Mucosa of descending colon (tissue), 3 donors: ENCODE data around the gene PKD2. TPM values are rescaled to one million over a fixed set of nuclear protein-coding genes. Genes with fewer than 3 reads are reported as not detected.

Source experiments
- ATAC-seq: fragments of 200-7000 bp; cut with Tn5 transposase; one replicate; pipeline ENCODE4 v1.9.1; 2020; ENCODE audit warnings: mild to moderate bottlenecking, moderate library complexity
- DNase-seq, 3 donors: peaks; one replicate each; pipeline ENCODE4 v3.0.0-alpha.2; 2020
- H3K36me3 ChIP-seq: fragments of 200-600 bp; one replicate; pipeline ENCODE4 v1.8.0; 2021; ENCODE audit warnings: low read depth, mild to moderate bottlenecking
- H3K4me1 ChIP-seq: fragments of 200-600 bp; one replicate; pipeline ENCODE4 v1.8.0; 2021; ENCODE audit warnings: low read depth, mild to moderate bottlenecking
- H3K4me3 ChIP-seq: fragments of 200-600 bp; one replicate; pipeline ENCODE4 v1.8.0; 2021; ENCODE audit warnings: mild to moderate bottlenecking
- H3K9me3 ChIP-seq: fragments of 200-600 bp; one replicate; pipeline ENCODE4 v1.8.0; 2021; ENCODE audit warnings: mild to moderate bottlenecking
- CTCF ChIP-seq: fragments of 200-600 bp; IDR thresholded peaks from one replicate; pipeline ENCODE4 v1.8.0; 2022; ENCODE audit warnings: antibody characterized with exemption, mild to moderate bottlenecking
- intact Hi-C, 2 donors: fragments of 100-400 bp; cut with DNase I in 1 of 2; cut with micrococcal nuclease in 1 of 2; formaldehyde crosslinking; loops; one replicate each; pipeline versions ENCODE4 v1.11.0 to v1.11.1; 2022; cut with DNase I, micrococcal nuclease
- total RNA-seq, 3 donors: library from RNA; stranded (reverse); fragmentation: NEBNext Ultra II Directional in 2 of 3; extraction: Animal tissue kit (Norgen Biotek cat#: 25700) in 2 of 3; gene quantifications; one replicate each; pipeline versions ENCODE4 v1.2.1 to v1.2.4, GENCODE V29; 2021 to 2023
- donor health status: DM: no; HTN: no; CAD: no; lungs with moderate emphysema.
- donor health status: DM: no; HTN: no; CAD: no.
- donor health status: DM: no; HTN: yes; CAD: no.

The PKD2 gene
- total RNA-seq, 3 donors from 2014 or later = 7.0 to 53.3 (median 7.4) TPM

GRCh38 chr4:88059766-88060165 lies 52.3 kb downstream of the PKD2 start:
- Histone ChIP-seq H3K4me3 (no peak overlapping the region), H3K9me3 (no peaks in the 10 kb centered on the region), H3K4me1 (peaks cover 4% of the 10 kb centered on the region), H3K36me3 (no peaks in the 10 kb centered on the region)
- TF ChIP-seq CTCF = no peak
- intact Hi-C loops = loop anchor here (5.0 to 10.0 kb wide), 2 partner anchors 153 to 155 kb away; no protein-coding TSS in a partner anchor
- no peak for DNase-seq
- ATAC-seq = no peak

- no peak for DNase-seq
- intact Hi-C loops = no loop called here
- TF ChIP-seq CTCF = no peak
- Histone ChIP-seq H3K36me3 (no peaks in the 10 kb centered on the region), H3K9me3 (no peaks in the 10 kb centered on the region), H3K4me3 (no peak overlapping the region), H3K4me1 (peaks cover 4% of the 10 kb centered on the region)
- ATAC-seq = no peak
Observed at GRCh38 chr4:88060431-88060830, 53.0 kb downstream of the PKD2 start.

- no peak for TF ChIP-seq CTCF
- Histone ChIP-seq H3K9me3 (no peaks in the 10 kb centered on the region), H3K4me3 (no peak overlapping the region), H3K36me3 (no peaks in the 10 kb centered on the region), H3K4me1 (peaks cover 4% of the 10 kb centered on the region)
- intact Hi-C loops = no loop called here
- ATAC-seq (no peak), DNase-seq (no peak)
Observed at GRCh38 chr4:88062311-88062710, 54.9 kb downstream of the PKD2 start.

- ATAC-seq = peak; percentile 97
- no peaks in the 10 kb centered on the region for H3K36me3 ChIP-seq
Observed at GRCh38 chr4:88062843-88063242, 55.4 kb downstream of the PKD2 start.

GRCh38 chr4:88063634-88064296 lies 56.3 kb downstream of the PKD2 start:
- intact Hi-C loops = no loop called here
- no peaks in the 10 kb centered on the region for H3K9me3 ChIP-seq

More at GRCh38 chr4:88062843-88063242, 55.4 kb downstream of the PKD2 start:
- TF ChIP-seq CTCF = no peak
- no peak overlapping the region for H3K4me3 ChIP-seq
- H3K4me1 ChIP-seq = peaks cover 4% of the 10 kb centered on the region
- no peak for DNase-seq
- H3K9me3 ChIP-seq = no peaks in the 10 kb centered on the region
- intact Hi-C loops = no loop called here

More at GRCh38 chr4:88063634-88064296, 56.3 kb downstream of the PKD2 start:
- TF ChIP-seq CTCF = no peak
- H3K36me3 ChIP-seq = no peaks in the 10 kb centered on the region
- peaks cover 4% of the 10 kb centered on the region for H3K4me1 ChIP-seq
- ATAC-seq (no peak), DNase-seq (no peak)
- no peak overlapping the region for H3K4me3 ChIP-seq
